ENCODE measurements around the gene ANK2.

GRCh38 chr4:113404167-113404571 is 354.7 kb downstream of the ANK2 start:
- TF ChIP-seq EZH2 (IDR thresholded peaks at IDR 0.05; ENCODE audit: insufficient read depth, low read length) (no peak), CTCF (IDR thresholded peaks at IDR 0.05; ENCODE audit: insufficient read depth, low read depth, low read length) (no peak)

Measured in astrocyte (in vitro differentiated cells and primary cell).